GM18505 (cell line): ENCODE data around the gene PIEZO2.

Experiments
- ATAC-seq: cut with Tn5 transposase; IDR thresholded peaks from one replicate; pipeline ENCODE4 v1.9.1; 2021; ENCODE audit not compliant: unreplicated experiment
- POLR2A ChIP-seq: IDR thresholded peaks from 4 replicates; pipeline ENCODE4 v1.6.1; 2011; ENCODE audit warnings: borderline replicate concordance; ENCODE audit not compliant: insufficient read depth, insufficient read length; ENCODE audit errors: extremely low read depth

PIEZO2 gene

GRCh38 chr18:11035814-11036495, 113.4 kb downstream of the PIEZO2 start:
- no peak for ATAC-seq
- no peak for TF ChIP-seq POLR2A

DNA sequence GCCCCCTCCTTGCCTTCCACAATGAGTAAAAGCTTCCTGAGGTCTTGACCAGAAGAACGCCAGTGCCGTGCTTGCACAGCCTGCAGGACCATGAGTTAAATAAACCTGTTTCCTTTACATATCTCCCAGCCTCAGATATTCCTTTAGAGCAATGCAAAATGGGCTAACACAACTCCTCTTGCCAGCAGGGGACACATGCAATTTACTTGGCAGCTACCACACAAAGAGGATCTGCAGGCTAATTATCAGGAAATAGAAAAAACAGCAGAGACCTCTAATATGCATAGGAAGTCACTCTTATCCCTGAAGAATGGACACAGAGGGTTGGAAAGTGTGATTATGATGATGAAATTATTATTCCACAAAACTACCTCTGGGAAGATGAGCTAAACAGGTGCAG, 114.0 kb downstream of the PIEZO2 start:
- no peak for TF ChIP-seq POLR2A
- no peak for ATAC-seq

- TF ChIP-seq POLR2A, result no peak
- ATAC-seq, result no peak
Measured at GRCh38 chr18:11034884-11035283, 114.5 kb downstream of the PIEZO2 start.

DNA sequence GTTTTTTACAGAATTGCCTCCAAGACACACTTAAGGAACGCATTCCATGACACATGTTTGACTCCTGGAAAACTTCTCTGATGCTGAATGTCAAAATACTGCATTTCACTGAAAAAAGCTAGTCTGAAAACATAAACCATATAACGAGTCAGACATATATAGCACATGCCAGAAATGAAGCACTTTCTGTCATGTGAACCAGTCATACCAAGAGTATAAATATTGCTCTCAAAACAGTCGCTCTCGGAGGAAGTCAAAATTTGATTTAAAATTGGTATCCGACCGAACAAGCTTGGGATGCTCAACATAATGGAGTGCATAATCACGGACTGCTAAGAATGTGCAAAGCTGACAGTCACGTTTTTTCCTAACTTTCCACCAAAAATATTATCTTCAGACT, 115.9 kb downstream of the PIEZO2 start:
- ATAC-seq, result no peak
- TF ChIP-seq POLR2A, result no peak

GRCh38 chr18:11031966-11032365, 117.4 kb downstream of the PIEZO2 start:
- no peak for ATAC-seq

DNA sequence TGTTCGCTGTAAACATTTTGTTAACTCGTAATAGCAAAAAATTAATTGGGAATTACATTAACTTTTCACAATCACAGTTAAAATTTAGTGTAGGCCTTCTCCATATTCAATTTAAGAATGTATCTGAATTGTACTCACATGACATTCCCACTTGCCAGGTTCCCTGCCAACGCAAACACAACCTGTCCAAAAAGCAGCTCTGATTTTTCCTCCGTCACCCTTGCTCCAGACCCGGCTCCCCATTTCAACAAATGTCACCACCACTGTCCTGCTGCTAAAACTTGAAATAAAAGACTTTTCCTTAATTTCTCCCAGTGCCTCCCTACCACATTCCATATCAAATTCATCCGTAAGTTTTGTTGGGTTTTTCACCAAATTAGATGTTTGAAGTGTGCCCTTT, 120.3 kb downstream of the PIEZO2 start:
- ATAC-seq, result no peak
- no peak for TF ChIP-seq POLR2A

More at GRCh38 chr18:11031966-11032365, 117.4 kb downstream of the PIEZO2 start:
- no peak for TF ChIP-seq POLR2A

GRCh38 chr18:11027862-11028261, 121.5 kb downstream of the PIEZO2 start:
- TF ChIP-seq POLR2A, result no peak
- ATAC-seq, result no peak

- ATAC-seq, result no peak
- TF ChIP-seq POLR2A, result no peak
Measured at GRCh38 chr18:11025671-11026070, 123.7 kb downstream of the PIEZO2 start.

DNA sequence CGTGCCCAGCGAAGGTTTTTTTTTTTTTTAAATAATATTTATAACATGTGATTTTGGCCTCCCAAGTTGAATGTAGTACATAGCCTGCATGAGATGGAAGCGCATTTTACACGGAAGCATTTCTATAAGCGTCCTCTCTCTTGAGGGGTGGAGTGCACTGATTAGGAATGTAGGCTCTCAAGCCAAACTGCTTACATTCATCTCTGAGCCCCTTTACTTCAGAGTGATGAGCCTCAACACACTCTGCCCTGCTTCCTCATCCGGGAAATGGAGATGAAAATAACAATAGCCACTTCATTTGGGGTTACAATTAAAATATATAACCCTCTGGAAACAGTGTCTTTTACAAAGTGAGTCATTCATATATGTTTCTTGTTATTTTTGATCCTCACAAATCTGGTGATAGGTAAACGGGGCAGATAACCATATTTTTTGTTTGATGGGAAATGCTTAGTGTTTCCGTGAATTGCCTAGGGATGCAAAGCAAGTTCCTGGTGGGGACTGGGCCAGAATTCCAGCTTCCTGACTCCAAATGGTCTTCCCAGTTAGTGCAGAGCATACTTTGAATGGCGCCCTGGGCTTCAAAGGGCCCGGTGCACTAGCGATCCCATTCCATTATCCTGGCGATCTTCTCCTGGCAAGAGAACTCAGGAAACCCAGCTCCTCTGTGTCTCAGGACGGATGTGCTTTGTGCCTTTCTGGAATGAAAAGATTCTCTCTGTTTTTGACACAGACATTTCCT, 124.3 kb downstream of the PIEZO2 start:
- TF ChIP-seq POLR2A, result no peak

DNA sequence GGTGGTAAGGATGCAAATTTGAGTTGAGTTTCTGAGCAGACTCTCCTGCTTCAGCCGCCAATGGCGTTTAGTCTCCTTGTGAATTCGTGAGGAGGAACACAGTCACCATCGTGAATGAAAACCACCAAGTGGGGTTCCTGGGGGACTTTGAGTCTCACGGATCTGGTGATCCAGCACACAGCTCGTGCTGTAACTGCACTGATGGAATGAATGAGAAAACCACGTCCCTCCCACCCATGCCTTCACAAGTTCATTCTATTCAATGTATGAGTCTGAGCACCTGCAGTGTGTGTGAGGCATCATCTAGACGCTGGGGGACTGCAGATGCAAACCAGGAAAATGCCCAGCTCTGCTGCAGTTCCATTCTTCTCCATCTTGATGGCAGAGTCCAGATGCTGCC, 127.9 kb downstream of the PIEZO2 start:
- TF ChIP-seq POLR2A, result no peak
- no peak for ATAC-seq

More for the DNA sequence above, 124.3 kb downstream of the PIEZO2 start:
- ATAC-seq, result no peak

DNA sequence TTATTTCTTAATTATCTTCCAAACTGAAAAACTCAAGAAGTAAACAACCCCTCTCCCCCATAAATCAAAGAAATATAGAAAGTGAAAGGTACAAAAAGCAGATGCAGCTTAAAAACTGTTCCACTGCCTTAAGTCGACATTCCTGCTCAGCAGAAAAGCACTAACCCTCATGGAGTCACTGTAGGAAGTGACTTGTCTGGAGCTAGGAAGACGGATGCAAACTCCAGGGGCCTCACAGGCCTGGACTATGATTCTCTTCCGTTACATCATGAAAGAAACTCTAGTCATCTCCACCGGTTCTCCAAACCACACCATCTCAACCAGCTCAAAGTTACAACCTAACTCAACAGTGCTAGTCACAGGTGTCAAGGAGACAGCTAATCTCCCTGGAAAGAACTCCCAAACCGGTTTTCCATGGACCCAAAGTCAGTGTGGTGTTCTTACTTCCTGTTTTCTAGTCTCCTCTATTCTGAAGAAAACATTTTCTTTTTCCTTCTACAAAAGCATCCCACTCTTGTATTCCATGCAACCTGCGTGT, 128.4 kb downstream of the PIEZO2 start:
- ATAC-seq, result no peak
- TF ChIP-seq POLR2A, result no peak

- no peak for TF ChIP-seq POLR2A
- ATAC-seq, result no peak
Measured at GRCh38 chr18:11020161-11020853, 129.1 kb downstream of the PIEZO2 start.

DNA sequence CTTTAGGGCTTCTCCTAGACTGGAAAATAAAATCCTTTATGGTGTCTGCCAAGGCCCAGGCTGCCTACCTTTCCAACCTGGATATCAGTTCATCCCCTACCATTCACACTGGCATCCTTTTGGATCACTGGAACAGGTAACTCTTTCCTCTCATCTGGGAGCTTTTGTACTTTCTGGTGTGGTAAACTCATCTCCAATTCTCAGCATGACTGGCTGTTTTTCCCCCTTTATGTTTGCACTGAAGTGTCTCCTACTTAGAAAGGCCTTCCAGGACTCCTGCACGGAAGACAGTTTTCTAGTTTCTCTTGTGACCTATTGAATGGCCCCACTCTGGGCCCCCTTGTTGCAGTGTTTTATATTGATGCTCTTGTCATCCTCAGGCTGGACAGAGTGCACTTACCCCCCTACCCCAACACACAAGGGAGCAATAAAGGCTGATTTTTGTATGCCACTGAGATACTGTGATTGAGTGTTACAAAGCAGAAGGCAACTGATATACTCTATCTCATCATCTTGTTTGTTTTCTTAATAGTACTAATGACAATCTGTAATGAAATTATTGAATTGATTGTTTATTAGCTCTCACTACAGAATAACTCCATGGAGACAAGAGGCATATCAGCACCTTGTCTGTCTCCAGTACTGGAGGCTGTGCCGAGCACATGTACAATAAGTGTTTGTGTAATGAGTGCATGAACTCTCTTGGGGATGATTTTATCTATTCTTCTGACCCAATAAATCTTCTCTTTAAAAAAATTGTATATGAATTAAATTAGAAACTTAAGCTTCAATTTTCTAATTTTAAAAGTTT, 129.9 kb downstream of the PIEZO2 start:
- ATAC-seq, result no peak
- TF ChIP-seq POLR2A, result no peak

DNA sequence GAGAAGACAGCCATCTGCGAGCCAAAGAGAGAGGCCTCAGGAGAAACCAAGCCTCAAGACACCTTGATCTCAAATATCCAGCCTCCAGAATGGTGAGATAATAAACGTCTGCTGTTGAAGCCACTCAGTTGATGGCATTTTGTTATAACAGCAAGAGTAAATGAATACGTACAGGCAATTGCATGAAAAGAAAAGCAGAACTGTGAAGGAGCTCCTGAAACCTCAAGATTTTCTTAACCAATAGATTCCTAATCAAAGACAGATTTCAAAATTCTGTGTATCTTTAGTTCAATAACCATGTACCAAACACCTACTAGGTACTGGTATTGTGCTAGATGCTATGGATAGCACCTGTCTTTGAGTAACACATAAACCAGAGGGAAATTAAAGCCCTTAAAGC, 139.5 kb downstream of the PIEZO2 start:
- TF ChIP-seq POLR2A, result no peak
- ATAC-seq, result no peak

- TF ChIP-seq POLR2A, result no peak
Measured at GRCh38 chr18:11009147-11009546, 140.2 kb downstream of the PIEZO2 start.

More at GRCh38 chr18:11009147-11009546, 140.2 kb downstream of the PIEZO2 start:
- ATAC-seq, result no peak
